Measurements from ENCODE around the gene SMAP1. TPM values are rescaled to one million over a fixed set of nuclear protein-coding genes. Genes with fewer than 3 reads are reported as not detected.

SMAP1 gene
- total and polyA plus RNA-seq, 9 of the 15 experiments (the other 6 are each of a cell fraction or from before 2014, with no cell fraction given) = 11.4 to 26.4 (median 15.5) TPM

DNA sequence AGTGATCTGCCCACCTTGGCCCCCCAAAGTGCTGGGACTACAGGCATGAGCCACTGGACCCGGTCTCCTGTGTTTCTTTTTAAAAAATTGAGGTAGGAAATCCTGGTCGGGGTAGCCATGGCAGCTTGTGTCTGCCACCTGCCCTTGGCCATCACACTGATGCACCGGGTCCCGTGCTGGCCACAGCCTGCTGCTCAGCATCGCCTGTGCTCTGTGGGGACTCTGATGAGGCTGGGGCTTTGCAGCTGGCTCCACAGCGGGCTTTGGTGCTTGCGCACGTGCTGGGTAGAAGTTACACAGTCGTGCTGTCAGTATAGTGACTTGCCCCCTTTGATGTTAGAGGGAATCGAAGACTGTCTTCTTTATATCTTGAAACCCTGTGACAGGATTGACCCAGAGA is 66.7 kb downstream of the SMAP1 start:
- in situ Hi-C loops (cut with MboI) = no loop called here
- H3K4me1 ChIP-seq (replicated peaks in 1 of 2; ENCODE audit: control insufficient read depth in 2 of 2, insufficient read depth in 2 of 2, low read length in 2 of 2) = no peaks in the 10 kb centered on the region
- CTCF ChIA-PET (ENCODE audit: low intra/inter-chr PET ratio) = no interaction called here

More for the DNA sequence above, 66.7 kb downstream of the SMAP1 start:
- Histone ChIP-seq H3K27ac (ENCODE audit: extremely low read depth, low read depth, low read length) (no peak overlapping the region), H3K9ac (ENCODE audit: insufficient read depth in 1 of 2, low read depth in 2 of 2, low read length in 2 of 2) (no peak overlapping the region), H3K27me3 (ENCODE audit: control insufficient read depth in 2 of 2, insufficient read depth in 2 of 2, low read length in 2 of 2) (no peaks in the 10 kb centered on the region), H3K9me3 (replicated peaks; ENCODE audit: control insufficient read depth, insufficient read depth, low read depth, low read length) (no peaks in the 10 kb centered on the region), H3K4me3 (no peak overlapping the region), H3K4me2 (ENCODE audit: insufficient read depth, low read length) (no peak overlapping the region), H2AFZ (ENCODE audit: low read depth, low read length) (no peak overlapping the region), H3K36me3 (ENCODE audit: control insufficient read depth, insufficient read depth, low read length) (no peaks in the 10 kb centered on the region), H3K79me2 (ENCODE audit: control insufficient read depth, insufficient read depth, low read length) (no peaks in the 10 kb centered on the region), H4K20me1 (replicated peaks; ENCODE audit: control insufficient read depth, insufficient read depth, low read length) (0 out of 2 replicates have a peak, but pooled peaks cover 3% of the 10 kb centered on the region), H3K9me1 (ENCODE audit: control insufficient read depth, insufficient read depth, low read length) (no peaks in the 10 kb centered on the region)
- FAIRE-seq (no peak), ATAC-seq (no peak), DNase-seq (ENCODE audit: extremely low read depth in 1 of 4, low spot score in 3 of 4) (no peak)
- no peak for TF ChIP-seq PHTF2 (CRISPR knock-in tag; IDR thresholded peaks at IDR 0.05)
- TF ChIP-seq, protein P1, sequence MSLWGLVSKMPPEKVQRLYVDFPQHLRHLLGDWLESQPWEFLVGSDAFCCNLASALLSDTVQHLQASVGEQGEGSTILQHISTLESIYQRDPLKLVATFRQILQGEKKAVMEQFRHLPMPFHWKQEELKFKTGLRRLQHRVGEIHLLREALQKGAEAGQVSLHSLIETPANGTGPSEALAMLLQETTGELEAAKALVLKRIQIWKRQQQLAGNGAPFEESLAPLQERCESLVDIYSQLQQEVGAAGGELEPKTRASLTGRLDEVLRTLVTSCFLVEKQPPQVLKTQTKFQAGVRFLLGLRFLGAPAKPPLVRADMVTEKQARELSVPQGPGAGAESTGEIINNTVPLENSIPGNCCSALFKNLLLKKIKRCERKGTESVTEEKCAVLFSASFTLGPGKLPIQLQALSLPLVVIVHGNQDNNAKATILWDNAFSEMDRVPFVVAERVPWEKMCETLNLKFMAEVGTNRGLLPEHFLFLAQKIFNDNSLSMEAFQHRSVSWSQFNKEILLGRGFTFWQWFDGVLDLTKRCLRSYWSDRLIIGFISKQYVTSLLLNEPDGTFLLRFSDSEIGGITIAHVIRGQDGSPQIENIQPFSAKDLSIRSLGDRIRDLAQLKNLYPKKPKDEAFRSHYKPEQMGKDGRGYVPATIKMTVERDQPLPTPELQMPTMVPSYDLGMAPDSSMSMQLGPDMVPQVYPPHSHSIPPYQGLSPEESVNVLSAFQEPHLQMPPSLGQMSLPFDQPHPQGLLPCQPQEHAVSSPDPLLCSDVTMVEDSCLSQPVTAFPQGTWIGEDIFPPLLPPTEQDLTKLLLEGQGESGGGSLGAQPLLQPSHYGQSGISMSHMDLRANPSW (CRISPR knock-in tag; IDR thresholded peaks at IDR 0.05) = no peak
- TF ChIP-seq, protein P2, sequence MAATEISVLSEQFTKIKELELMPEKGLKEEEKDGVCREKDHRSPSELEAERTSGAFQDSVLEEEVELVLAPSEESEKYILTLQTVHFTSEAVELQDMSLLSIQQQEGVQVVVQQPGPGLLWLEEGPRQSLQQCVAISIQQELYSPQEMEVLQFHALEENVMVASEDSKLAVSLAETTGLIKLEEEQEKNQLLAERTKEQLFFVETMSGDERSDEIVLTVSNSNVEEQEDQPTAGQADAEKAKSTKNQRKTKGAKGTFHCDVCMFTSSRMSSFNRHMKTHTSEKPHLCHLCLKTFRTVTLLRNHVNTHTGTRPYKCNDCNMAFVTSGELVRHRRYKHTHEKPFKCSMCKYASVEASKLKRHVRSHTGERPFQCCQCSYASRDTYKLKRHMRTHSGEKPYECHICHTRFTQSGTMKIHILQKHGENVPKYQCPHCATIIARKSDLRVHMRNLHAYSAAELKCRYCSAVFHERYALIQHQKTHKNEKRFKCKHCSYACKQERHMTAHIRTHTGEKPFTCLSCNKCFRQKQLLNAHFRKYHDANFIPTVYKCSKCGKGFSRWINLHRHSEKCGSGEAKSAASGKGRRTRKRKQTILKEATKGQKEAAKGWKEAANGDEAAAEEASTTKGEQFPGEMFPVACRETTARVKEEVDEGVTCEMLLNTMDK (IDR thresholded peaks at IDR 0.05; ENCODE audit: borderline replicate concordance, insufficient read depth, low read depth, low read length, poor library complexity, severe bottlenecking) = no peak
- no peak for TF ChIP-seq ZNF175 (CRISPR knock-in tag; IDR thresholded peaks at IDR 0.05; ENCODE audit: low read depth)
- TF ChIP-seq NCOR1 (IDR thresholded peaks at IDR 0.05) = no peak
- no peak for TF ChIP-seq SREBF2 (CRISPR knock-in tag; IDR thresholded peaks at IDR 0.05)
- TF ChIP-seq PHB (CRISPR knock-in tag; IDR thresholded peaks at IDR 0.05) = no peak
- no peak for TF ChIP-seq FOSL1 (tag; conservative IDR thresholded peaks at IDR 0.05)
- TF ChIP-seq, protein P3, sequence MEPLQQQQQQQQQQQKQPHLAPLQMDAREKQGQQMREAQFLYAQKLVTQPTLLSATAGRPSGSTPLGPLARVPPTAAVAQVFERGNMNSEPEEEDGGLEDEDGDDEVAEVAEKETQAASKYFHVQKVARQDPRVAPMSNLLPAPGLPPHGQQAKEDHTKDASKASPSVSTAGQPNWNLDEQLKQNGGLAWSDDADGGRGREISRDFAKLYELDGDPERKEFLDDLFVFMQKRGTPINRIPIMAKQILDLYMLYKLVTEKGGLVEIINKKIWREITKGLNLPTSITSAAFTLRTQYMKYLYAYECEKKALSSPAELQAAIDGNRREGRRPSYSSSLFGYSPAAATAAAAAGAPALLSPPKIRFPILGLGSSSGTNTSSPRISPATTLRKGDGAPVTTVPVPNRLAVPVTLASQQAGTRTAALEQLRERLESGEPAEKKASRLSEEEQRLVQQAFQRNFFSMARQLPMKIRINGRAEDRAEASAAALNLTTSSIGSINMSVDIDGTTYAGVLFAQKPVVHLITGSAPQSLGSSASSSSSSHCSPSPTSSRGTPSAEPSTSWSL (CRISPR knock-in tag; IDR thresholded peaks at IDR 0.05; ENCODE audit: borderline replicate concordance) = no peak
- TF ChIP-seq MYNN (IDR thresholded peaks at IDR 0.05) = no peak
- TF ChIP-seq MYNN (CRISPR knock-in tag; IDR thresholded peaks at IDR 0.05) = no peak
- no peak for TF ChIP-seq XRCC4 (IDR thresholded peaks at IDR 0.05; ENCODE audit: extremely low read depth, insufficient read depth, insufficient read length)
- WGBS (ENCODE audit: insufficient coverage, low coverage, missing lambda C conversion rate) = 60% methylated on average over 9 of the region's 10 CpGs
- no TSS peak for BruUV-seq (replicated peaks)
- intact Hi-C loops (cut with micrococcal nuclease) = no loop called here
- POLR2A ChIA-PET = interaction anchor here (0.6 to 1.2 kb wide), 2 partner anchors 9 to 122 kb away, joined by 3 to 4 read pairs; no protein-coding TSS in a partner anchor

Data from K562 (cell line).